GM20000 (cell line): ENCODE measurements around the gene CENPS.
A peak's percentile ranks its signal among the peaks of the same experiment; 100 is the strongest.

ENCODE experiments used
- DNase-seq: peaks from one replicate; pipeline ENCODE4 v3.0.0; 2012; ENCODE audit warnings: low spot score
- CTCF ChIP-seq: IDR thresholded peaks from 2 replicates; pipeline ENCODE4 v1.5.1; 2012; ENCODE audit warnings: mild to moderate bottlenecking, control low read depth; ENCODE audit errors: extremely low read depth, missing control alignments

Gene CENPS

DNA sequence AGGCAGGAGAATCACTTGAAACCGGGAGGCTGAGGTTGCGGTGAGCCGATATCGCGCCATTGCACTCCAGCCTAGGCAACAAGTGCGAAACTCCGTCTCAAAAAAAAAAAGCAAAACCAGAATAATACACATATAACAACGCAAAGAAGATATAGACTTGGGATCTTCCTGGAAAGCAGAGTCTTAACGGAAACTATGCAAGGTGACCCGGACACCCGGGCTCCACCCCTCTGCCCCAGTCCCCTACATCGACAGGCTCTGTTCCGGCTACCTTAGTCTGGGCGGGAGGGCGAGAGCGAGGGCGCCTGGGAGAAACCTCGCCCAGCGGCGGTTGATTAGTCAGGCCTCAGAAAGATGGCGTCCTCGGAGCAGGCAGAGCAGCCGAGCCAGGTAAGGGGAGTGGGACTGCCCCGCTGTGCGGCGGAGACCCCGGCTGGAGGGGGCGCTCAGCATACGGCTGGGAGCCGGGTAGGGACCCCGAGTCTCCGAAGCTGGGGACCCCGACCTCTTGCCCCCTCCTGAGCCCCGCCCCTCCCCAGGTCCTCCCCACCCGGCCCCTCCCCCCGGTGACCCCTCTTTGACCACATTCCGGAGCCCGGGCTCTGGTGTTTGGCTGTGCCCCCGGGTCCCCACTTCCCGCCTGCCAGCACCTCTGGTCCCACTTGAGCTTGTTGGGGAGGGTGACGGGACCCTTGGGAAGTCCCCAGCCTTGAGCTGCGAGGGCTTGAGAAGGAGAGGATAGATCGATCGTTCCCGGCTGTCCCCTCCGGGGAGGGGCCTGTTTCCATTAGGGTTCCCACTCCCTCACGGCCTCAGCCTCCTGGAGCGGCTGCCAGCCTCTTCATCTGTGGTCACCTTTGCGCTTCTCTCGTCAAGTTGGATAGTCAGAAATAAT, 44.6 kb downstream of the CENPS start, which contains the start of gene PEX14:
Gene PEX14 (plus strand): TSS at position 338 of the 895 bp plus-strand sequence. CDS start 17 bp downstream, at position 355.
- no peak for TF ChIP-seq CTCF
- DNase-seq = peak; percentile 91

DNA sequence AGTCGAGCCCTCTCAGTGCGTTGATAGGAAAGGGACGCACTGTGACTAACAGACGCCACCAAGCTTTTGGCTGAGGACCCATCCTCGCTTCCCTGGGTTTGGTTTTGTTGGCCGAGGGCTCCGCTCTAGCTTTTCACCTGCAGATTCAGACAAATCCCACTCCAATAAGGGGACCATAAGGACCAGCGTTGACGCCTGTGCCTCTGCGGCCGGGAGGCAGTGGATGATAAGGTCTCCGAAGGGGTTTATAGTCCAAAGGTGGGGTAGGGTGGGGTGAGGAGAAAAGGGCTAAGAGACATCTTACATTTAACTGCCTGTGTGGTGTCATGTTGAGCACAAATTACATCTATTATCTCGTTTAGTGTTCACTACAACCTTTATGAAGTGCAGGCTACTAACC, 45.3 kb downstream of the CENPS start:
- TF ChIP-seq CTCF = no peak
- no peak for DNase-seq

DNA sequence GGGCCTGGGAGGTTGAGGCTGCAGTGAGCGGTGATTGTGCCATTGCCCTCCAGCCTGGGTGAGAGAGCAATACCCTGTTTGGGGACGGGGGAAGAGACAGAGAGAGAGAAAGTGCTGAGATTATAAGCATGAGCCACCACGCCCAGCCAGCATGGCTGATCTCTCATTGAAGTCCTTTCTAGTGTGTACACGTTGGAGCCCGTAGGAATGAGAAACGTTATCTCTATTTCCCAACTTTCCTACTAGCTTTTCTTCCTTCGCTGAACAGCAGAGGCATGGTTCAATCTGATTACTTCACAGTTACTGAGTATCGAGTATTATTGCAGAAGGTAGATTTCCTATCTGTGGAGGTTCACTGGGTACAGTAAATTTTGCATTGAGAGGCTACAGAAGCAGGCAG, 49.1 kb downstream of the CENPS start:
- TF ChIP-seq CTCF = no peak
- DNase-seq = no peak

DNA sequence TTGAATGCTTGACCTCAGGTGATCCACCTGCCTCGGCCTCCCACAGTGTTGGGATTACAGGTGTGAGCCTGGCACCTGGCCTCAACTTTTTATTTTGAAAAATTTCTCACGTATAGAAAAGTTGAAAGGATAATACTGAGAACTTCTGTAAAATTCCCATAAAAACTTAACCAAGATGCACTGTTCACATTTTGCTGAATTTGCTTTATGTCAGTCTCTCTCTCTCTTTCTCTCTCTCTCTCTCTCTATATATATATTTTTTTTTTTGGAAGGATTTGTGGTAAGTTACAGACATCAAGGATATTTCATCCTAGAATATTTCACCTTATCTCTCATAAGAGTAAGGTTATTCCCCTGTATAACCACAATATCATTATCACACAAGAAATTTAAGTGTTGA, 50.4 kb downstream of the CENPS start:
- no peak for TF ChIP-seq CTCF
- DNase-seq = no peak

- no peak for DNase-seq
- TF ChIP-seq CTCF = no peak
These were observed 54.3 kb downstream of the CENPS start for GRCh38 chr1:10484521-10484920.

- DNase-seq = no peak
- no peak for TF ChIP-seq CTCF
These were observed 59.2 kb downstream of the CENPS start for GRCh38 chr1:10489291-10490055.
